Measurements from ENCODE around the gene KRT82. TPM values are rescaled to one million over a fixed set of nuclear protein-coding genes. Genes with fewer than 3 reads are reported as not detected.

KRT82 gene
- total RNA-seq, 1 donor from 2014 or later, result not detected

- Histone ChIP-seq H3K4me3 (no peak overlapping the region), H3K4me1 (no peaks in the 10 kb centered on the region), H3K9me3 (no peaks in the 10 kb centered on the region), H3K27me3 (peaks cover 11% of the 10 kb centered on the region), H3K36me3 (no peaks in the 10 kb centered on the region), H3K27ac (no peak overlapping the region)
- no peak for ATAC-seq
- intact Hi-C loops (cut with DNase I), result no loop called here
- no peak for TF ChIP-seq CTCF (IDR thresholded peaks at IDR 0.05)
- no peak for DNase-seq
These were observed 2.6 kb downstream of the KRT82 start for GRCh38 chr12:52403561-52403960.

- no peak overlapping the region for H3K4me3 ChIP-seq
- peaks cover 11% of the 10 kb centered on the region for H3K27me3 ChIP-seq
- TF ChIP-seq CTCF (IDR thresholded peaks at IDR 0.05), result no peak
- intact Hi-C loops (cut with DNase I), result no loop called here
- no peak for ATAC-seq
- H3K36me3 ChIP-seq, result no peaks in the 10 kb centered on the region
- H3K4me1 ChIP-seq, result no peaks in the 10 kb centered on the region
- H3K27ac ChIP-seq, result no peak overlapping the region
- no peak for DNase-seq
- H3K9me3 ChIP-seq, result no peaks in the 10 kb centered on the region
These were observed 3.1 kb downstream of the KRT82 start for GRCh38 chr12:52402873-52403540.

GRCh38 chr12:52402377-52402776, 3.8 kb downstream of the KRT82 start:
- ATAC-seq, result no peak
- TF ChIP-seq CTCF (IDR thresholded peaks at IDR 0.05), result no peak
- Histone ChIP-seq H3K27ac (no peak overlapping the region), H3K4me3 (no peak overlapping the region), H3K4me1 (no peaks in the 10 kb centered on the region), H3K36me3 (no peaks in the 10 kb centered on the region), H3K27me3 (peaks cover 11% of the 10 kb centered on the region), H3K9me3 (no peaks in the 10 kb centered on the region)
- no peak for DNase-seq
- intact Hi-C loops (cut with DNase I), result no loop called here

- H3K36me3 ChIP-seq, result no peaks in the 10 kb centered on the region
- intact Hi-C loops (cut with DNase I), result no loop called here
- no peak for TF ChIP-seq CTCF (IDR thresholded peaks at IDR 0.05)
- H3K27me3 ChIP-seq, result peaks cover 11% of the 10 kb centered on the region
- no peaks in the 10 kb centered on the region for H3K9me3 ChIP-seq
- H3K27ac ChIP-seq, result no peak overlapping the region
- no peak for ATAC-seq
- no peaks in the 10 kb centered on the region for H3K4me1 ChIP-seq
- no peak for DNase-seq
- no peak overlapping the region for H3K4me3 ChIP-seq
These were observed 4.2 kb downstream of the KRT82 start for GRCh38 chr12:52401926-52402325.

- Histone ChIP-seq H3K27me3 (peaks cover 11% of the 10 kb centered on the region), H3K27ac (no peak overlapping the region), H3K4me3 (no peak overlapping the region), H3K9me3 (no peaks in the 10 kb centered on the region), H3K4me1 (no peaks in the 10 kb centered on the region), H3K36me3 (no peaks in the 10 kb centered on the region)
- ATAC-seq (no peak), DNase-seq (no peak)
- intact Hi-C loops (cut with DNase I), result no loop called here
- no peak for TF ChIP-seq CTCF (IDR thresholded peaks at IDR 0.05)
These were observed 4.6 kb downstream of the KRT82 start for GRCh38 chr12:52401526-52401925.

- Histone ChIP-seq H3K27me3 (peaks cover 11% of the 10 kb centered on the region), H3K4me3 (no peak overlapping the region), H3K36me3 (no peaks in the 10 kb centered on the region), H3K27ac (no peak overlapping the region), H3K9me3 (no peaks in the 10 kb centered on the region), H3K4me1 (no peaks in the 10 kb centered on the region)
- TF ChIP-seq CTCF (IDR thresholded peaks at IDR 0.05), result no peak
- no peak for DNase-seq
- intact Hi-C loops (cut with DNase I), result no loop called here
- ATAC-seq, result no peak
These were observed 5.2 kb downstream of the KRT82 start for GRCh38 chr12:52400906-52401305.

Data from upper lobe of right lung (tissue), 1 donor.